GM23248 (cell line): ENCODE data around the gene MCL1. TPM values are rescaled to one million over a fixed set of nuclear protein-coding genes. Genes with fewer than 3 reads are reported as not detected.

Source experiments
- DNase-seq: peaks from one replicate; pipeline ENCODE4 v3.0.0-alpha.2; 2015
- H2AFZ ChIP-seq: fragments of 200-600 bp; sonication (generic); 2 replicates; pipeline ENCODE4 v1.6.1; 2016; ENCODE audit warnings: antibody characterized with exemption
- H3F3A ChIP-seq: fragments of 200-600 bp; sonication (generic); 2 replicates; pipeline ENCODE4 v1.6.1; 2016; ENCODE audit warnings: mild to moderate bottlenecking, antibody characterized with exemption, mixed run types; ENCODE audit not compliant: insufficient read depth
- H3K27ac ChIP-seq: fragments of 200-600 bp; sonication (generic); 2 replicates; pipeline ENCODE4 v1.5.1; 2016; ENCODE audit warnings: mild to moderate bottlenecking
- H3K27me3 ChIP-seq: fragments of 200-600 bp; sonication (generic); replicated peaks from 2 replicates; pipeline ENCODE4 v1.6.1; 2016; ENCODE audit warnings: mild to moderate bottlenecking; ENCODE audit not compliant: insufficient read depth
- H3K36me3 ChIP-seq: fragments of 200-600 bp; sonication (generic); 2 replicates; pipeline ENCODE4 v1.6.1; 2016; ENCODE audit warnings: low read depth, mild to moderate bottlenecking
- H3K4me1 ChIP-seq: fragments of 200-600 bp; sonication (generic); 2 replicates; pipeline ENCODE4 v1.6.1; 2016; ENCODE audit warnings: mild to moderate bottlenecking; ENCODE audit not compliant: insufficient read depth
- H3K4me2 ChIP-seq: fragments of 200-600 bp; sonication (generic); one replicate; pipeline ENCODE4 v1.6.1; 2016; ENCODE audit warnings: mild to moderate bottlenecking; ENCODE audit not compliant: unreplicated experiment
- H3K4me3 ChIP-seq: fragments of 200-600 bp; sonication (generic); 2 replicates; pipeline ENCODE4 v1.5.1; 2016; ENCODE audit warnings: mild to moderate bottlenecking
- H3K79me2 ChIP-seq: fragments of 200-600 bp; sonication (generic); 2 replicates; pipeline ENCODE4 v1.6.1; 2016; ENCODE audit warnings: mild to moderate bottlenecking; ENCODE audit not compliant: insufficient read depth
- H3K9ac ChIP-seq: fragments of 200-600 bp; sonication (generic); 2 replicates; pipeline ENCODE4 v1.6.1; 2016; ENCODE audit warnings: mild to moderate bottlenecking
- H3K9me2 ChIP-seq: fragments of 200-600 bp; sonication (generic); 2 replicates; pipeline ENCODE4 v1.6.1; 2016; ENCODE audit warnings: mixed run types, mild to moderate bottlenecking, moderate library complexity; ENCODE audit not compliant: insufficient read depth
- H3K9me3 ChIP-seq: fragments of 200-600 bp; sonication (generic); one replicate; pipeline ENCODE4 v1.6.1; 2017; ENCODE audit warnings: low read depth
- H4K20me1 ChIP-seq: fragments of 200-600 bp; sonication (generic); 2 replicates; pipeline ENCODE4 v1.6.0; 2016; ENCODE audit not compliant: insufficient read depth
- EZH2 ChIP-seq: fragments of 200-600 bp; sonication (generic); IDR thresholded peaks from 2 replicates; pipeline ENCODE4 v1.6.1; 2018; ENCODE audit warnings: antibody characterized with exemption, mild to moderate bottlenecking; ENCODE audit not compliant: insufficient read depth, poor library complexity, severe bottlenecking
- EZH2phosphoT487 ChIP-seq: fragments of 200-600 bp; sonication (generic); IDR thresholded peaks from 2 replicates; pipeline ENCODE4 v1.6.1; 2018; ENCODE audit warnings: antibody characterized with exemption, moderate library complexity, mild to moderate bottlenecking, low read depth; ENCODE audit not compliant: insufficient read depth
- WGBS, 2 experiments: methylation state at CpG; one replicate each; pipeline ENCODE4 v1.1.6; 2015 to 2017; ENCODE audit warnings: low lambda C conversion rate in 2 of 2, low coverage in 1 of 2; ENCODE audit errors: missing lambda C conversion rate in 2 of 2; 5-methylcytosine and 5-hydroxymethylcytosine counted together
- in situ Hi-C: fragments of 300-500 bp; cut with MboI; formaldehyde crosslinking; loops from 2 replicates; pipeline ENCODE4 v1.15.0; 2020
- polyA plus RNA-seq: library from polyadenylated mRNA; unstranded; fragments of >200 nt; fragmentation: Nextera tagmentation; extraction: Ambion mirVana; gene quantifications from 2 replicates; pipeline ENCODE4 v1.2.1, GENCODE V29; 2016
- total RNA-seq: library from RNA; depleted of rRNA; stranded (reverse); fragments of >200 nt; shearing (Covaris generic); gene quantifications from 2 replicates; pipeline ENCODE4 v1.2.3, GENCODE V29; 2014

MCL1 gene
- total and polyA plus RNA-seq, 2 experiments from 2014 or later: 84.7 to 310 TPM

GRCh38 chr1:150544204-150544603 lies 35.2 kb downstream of the MCL1 start:
- peak overlapping the region; percentile 71 for H3K9ac ChIP-seq
- peak overlapping the region; percentile 89 for H3K27ac ChIP-seq
- H4K20me1 ChIP-seq: no peaks in the 10 kb centered on the region
- peaks cover 19% of the 10 kb centered on the region for H3K4me1 ChIP-seq
- H3K9me3 ChIP-seq: no peaks in the 10 kb centered on the region
- no peaks in the 10 kb centered on the region for H3K27me3 ChIP-seq
- H2AFZ ChIP-seq: peak overlapping the region; percentile 69
- no peak for TF ChIP-seq EZH2phosphoT487
- no peak for TF ChIP-seq EZH2
- H3K4me3 ChIP-seq: peak overlapping the region; percentile 35
- peak; percentile 73 for DNase-seq
- no peaks in the 10 kb centered on the region for H3K9me2 ChIP-seq
- no peaks in the 10 kb centered on the region for H3K79me2 ChIP-seq
- H3K4me2 ChIP-seq: peak overlapping the region; percentile 55
- H3F3A ChIP-seq: peaks cover 14% of the 10 kb centered on the region
- H3K36me3 ChIP-seq: no peaks in the 10 kb centered on the region
- in situ Hi-C loops: no loop called here
- 18 to 19% methylated on average over 3 of the region's 3 CpGs for WGBS, 2 experiments

- no peaks in the 10 kb centered on the region for H3K36me3 ChIP-seq
- peak overlapping the region; percentile 71 for H3K9ac ChIP-seq
- peak; percentile 86 for DNase-seq
- WGBS, 2 experiments: 24 to 32% methylated on average over 13 of the region's 13 CpGs
- TF ChIP-seq EZH2phosphoT487 (no peak), EZH2 (no peak)
- H3K79me2 ChIP-seq: no peaks in the 10 kb centered on the region
- in situ Hi-C loops: no loop called here
- no peaks in the 10 kb centered on the region for H4K20me1 ChIP-seq
- no peaks in the 10 kb centered on the region for H3K9me3 ChIP-seq
- no peaks in the 10 kb centered on the region for H3K9me2 ChIP-seq
- H3K4me1 ChIP-seq: peaks cover 25% of the 10 kb centered on the region
- peak overlapping the region; percentile 89 for H3K27ac ChIP-seq
- peaks cover 14% of the 10 kb centered on the region for H3F3A ChIP-seq
- H3K4me3 ChIP-seq: peak overlapping the region; percentile 35
- no peaks in the 10 kb centered on the region for H3K27me3 ChIP-seq
- peak overlapping the region; percentile 69 for H2AFZ ChIP-seq
- H3K4me2 ChIP-seq: peak overlapping the region; percentile 55
These were observed 35.8 kb downstream of the MCL1 start for GRCh38 chr1:150543500-150544143.

- no peaks in the 10 kb centered on the region for H4K20me1 ChIP-seq
- peak; percentile 87 for DNase-seq
- in situ Hi-C loops: no loop called here
- peak overlapping the region; percentile 50 for H2AFZ ChIP-seq
- peaks cover 53% of the 10 kb centered on the region for H3K4me1 ChIP-seq
- WGBS, 2 experiments: 51 to 53% methylated on average over 15 to 17 of the region's 17 CpGs
- peak overlapping the region; percentile 49 for H3K9ac ChIP-seq
- no peaks in the 10 kb centered on the region for H3K27me3 ChIP-seq
- no peak overlapping the region for H3K4me3 ChIP-seq
- H3F3A ChIP-seq: peaks cover 32% of the 10 kb centered on the region
- no peaks in the 10 kb centered on the region for H3K9me2 ChIP-seq
- H3K79me2 ChIP-seq: no peaks in the 10 kb centered on the region
- no peaks in the 10 kb centered on the region for H3K9me3 ChIP-seq
- H3K36me3 ChIP-seq: no peaks in the 10 kb centered on the region
- peak overlapping the region; percentile 74 for H3K27ac ChIP-seq
- H3K4me2 ChIP-seq: peak overlapping the region; percentile 18
- TF ChIP-seq EZH2 (no peak), EZH2phosphoT487 (no peak)
These were observed 41.4 kb downstream of the MCL1 start for GRCh38 chr1:150537732-150538684.

- no peaks in the 10 kb centered on the region for H3K27me3 ChIP-seq
- in situ Hi-C loops: no loop called here
- no peaks in the 10 kb centered on the region for H3K79me2 ChIP-seq
- TF ChIP-seq EZH2 (no peak), EZH2phosphoT487 (no peak)
- no peaks in the 10 kb centered on the region for H3K9me2 ChIP-seq
- peak; percentile 40 for DNase-seq
- H3K9ac ChIP-seq: peak overlapping the region; percentile 49
- no peak overlapping the region for H3K4me2 ChIP-seq
- H3K4me3 ChIP-seq: no peak overlapping the region
- H4K20me1 ChIP-seq: no peaks in the 10 kb centered on the region
- peak overlapping the region; percentile 74 for H3K27ac ChIP-seq
- 0 out of 2 replicates have a peak overlapping the region, but pooled peaks have one; percentile 50 for H2AFZ ChIP-seq
- H3K4me1 ChIP-seq: peaks cover 62% of the 10 kb centered on the region
- peaks cover 41% of the 10 kb centered on the region for H3F3A ChIP-seq
- H3K36me3 ChIP-seq: no peaks in the 10 kb centered on the region
- 88 to 89% methylated on average over 12 of the region's 12 CpGs for WGBS, 2 experiments
- H3K9me3 ChIP-seq: no peaks in the 10 kb centered on the region
These were observed 42.3 kb downstream of the MCL1 start for GRCh38 chr1:150536836-150537731.
